Neural cell (in vitro differentiated cells): ENCODE measurements around the gene CCDC102A. TPM values are rescaled to one million over a fixed set of nuclear protein-coding genes. Genes with fewer than 3 reads are reported as not detected.

ENCODE experiments used
- H2AFZ ChIP-seq: fragments of 200-600, 300-800 bp; sonication (generic), shearing (Covaris generic); 2 replicates; pipeline ENCODE4 v1.6.0; 2014; ENCODE audit warnings: low read depth, mild to moderate bottlenecking, antibody characterized with exemption, low read length, moderate library complexity
- H3F3A ChIP-seq: fragments of 200-600 bp; shearing (Covaris generic); 2 replicates; pipeline ENCODE4 v1.6.1; 2016; ENCODE audit warnings: mild to moderate bottlenecking, moderate library complexity, mixed read lengths, antibody characterized with exemption, low read length; ENCODE audit not compliant: insufficient read depth, poor library complexity, severe bottlenecking
- H3K27ac ChIP-seq: fragments of 200-600, 300-800 bp; sonication (generic), shearing (Covaris generic); 2 replicates; pipeline ENCODE4 v1.5.1; 2014; ENCODE audit warnings: mild to moderate bottlenecking, low read length, moderate library complexity
- H3K27me3 ChIP-seq: fragments of 300-800, 200-600 bp; sonication (generic), shearing (Covaris generic); 2 replicates; pipeline ENCODE4 v1.6.0; 2014; ENCODE audit warnings: mild to moderate bottlenecking, low read depth, low read length, moderate library complexity; ENCODE audit not compliant: insufficient read depth
- H3K36me3 ChIP-seq: fragments of 300-800, 200-600 bp; sonication (generic), shearing (Covaris generic); 2 replicates; pipeline ENCODE4 v1.5.1; 2014; ENCODE audit warnings: mild to moderate bottlenecking, antibody characterized with exemption, low read length, moderate library complexity; ENCODE audit not compliant: insufficient read depth
- H3K4me2 ChIP-seq: fragments of 300-800, 200-600 bp; sonication (generic), shearing (Covaris generic); 2 replicates; pipeline ENCODE4 v1.6.0; 2014; ENCODE audit warnings: mild to moderate bottlenecking, low read length
- H3K4me3 ChIP-seq: fragments of 300-800, 200-600 bp; sonication (generic), shearing (Covaris generic); 2 replicates; pipeline ENCODE4 v1.5.1; 2014; ENCODE audit warnings: mild to moderate bottlenecking, low read length, moderate library complexity
- H3K79me2 ChIP-seq: fragments of 200-600 bp; shearing (Covaris generic); replicated peaks from 2 replicates; pipeline ENCODE4 v1.6.0; 2014; ENCODE audit warnings: mild to moderate bottlenecking, low read length, moderate library complexity; ENCODE audit not compliant: insufficient read depth
- H3K9ac ChIP-seq: fragments of 300-800, 200-600 bp; sonication (generic), shearing (Covaris generic); 2 replicates; pipeline ENCODE4 v1.6.1; 2016; ENCODE audit warnings: mild to moderate bottlenecking, low read length, mixed read lengths
- H3K9me2 ChIP-seq: fragments of 200-600 bp; shearing (Covaris generic); 2 replicates; pipeline ENCODE4 v1.6.1; 2016; ENCODE audit warnings: mild to moderate bottlenecking, low read length, mixed read lengths; ENCODE audit not compliant: insufficient read depth
- H3K9me3 ChIP-seq: fragments of 200-600, 300-800 bp; sonication (generic), shearing (Covaris generic); 2 replicates; pipeline ENCODE4 v1.6.1; 2016; ENCODE audit warnings: mild to moderate bottlenecking, mixed run types, low read length, moderate library complexity, mixed read lengths
- H4K20me1 ChIP-seq: fragments of 200-600 bp; shearing (Covaris generic); 2 replicates; pipeline ENCODE4 v1.6.1; 2016; ENCODE audit warnings: mild to moderate bottlenecking, mixed run types; ENCODE audit not compliant: insufficient read depth
- CTCF ChIP-seq: fragments of 450-650 bp; IDR thresholded peaks from 2 replicates; pipeline ENCODE4 v1.5.1; 2014; ENCODE audit warnings: antibody characterized with exemption, mild to moderate bottlenecking, moderate library complexity; ENCODE audit not compliant: poor library complexity, severe bottlenecking
- EP300 ChIP-seq: fragments of 450-650 bp; conservative IDR thresholded peaks from 2 replicates; pipeline ENCODE4 v1.6.1; 2014; ENCODE audit warnings: antibody characterized with exemption, mild to moderate bottlenecking, moderate library complexity; ENCODE audit not compliant: poor library complexity, severe bottlenecking
- EZH2 ChIP-seq: fragments of 200-600, 300-800 bp; shearing (Covaris generic), sonication (generic); IDR thresholded peaks from 2 replicates; pipeline ENCODE4 v1.6.1; 2014; ENCODE audit warnings: antibody characterized with exemption, low read length, borderline replicate concordance, mild to moderate bottlenecking; ENCODE audit not compliant: insufficient read depth, poor library complexity, severe bottlenecking
- MXI1 ChIP-seq: fragments of 450-650 bp; conservative IDR thresholded peaks from 2 replicates; pipeline ENCODE4 v1.6.1; 2014; ENCODE audit warnings: antibody characterized with exemption, mild to moderate bottlenecking; ENCODE audit not compliant: poor library complexity, severe bottlenecking
- POLR2AphosphoS5 ChIP-seq: IDR thresholded peaks from 2 replicates; pipeline ENCODE4 v1.6.1; 2012
- RAD21 ChIP-seq: fragments of 450-650 bp; conservative IDR thresholded peaks from 2 replicates; pipeline ENCODE4 v1.6.1; 2014; ENCODE audit warnings: antibody characterized with exemption, mild to moderate bottlenecking, moderate library complexity
- REST ChIP-seq: IDR thresholded peaks from 2 replicates; pipeline ENCODE4 v1.6.1; 2012; ENCODE audit warnings: borderline replicate concordance
- SMC3 ChIP-seq: fragments of 450-650 bp; conservative IDR thresholded peaks from 2 replicates; pipeline ENCODE4 v1.6.1; 2014; ENCODE audit warnings: antibody characterized with exemption, mild to moderate bottlenecking, moderate library complexity; ENCODE audit not compliant: poor library complexity
- TAF1 ChIP-seq: IDR thresholded peaks from 2 replicates; pipeline ENCODE4 v1.6.1; 2012; ENCODE audit warnings: low read depth
- polyA plus RNA-seq: library from polyadenylated mRNA; depleted of rRNA; stranded (reverse); fragments of >200 nt; gene quantifications from 2 replicates; pipeline ENCODE4 v1.2.3, GENCODE V29; 2014

Gene CCDC102A
- polyA plus RNA-seq, 1 donor from 2014 or later: 0.20 TPM

- H3K27me3 ChIP-seq: peaks cover 13% of the 10 kb centered on the region
- no peaks in the 10 kb centered on the region for H3F3A ChIP-seq
- no peak for TF ChIP-seq REST
- no peak for TF ChIP-seq MXI1
- no peak for TF ChIP-seq EP300
- TF ChIP-seq SMC3: no peak
- H3K4me2 ChIP-seq: no peak overlapping the region
- no peaks in the 10 kb centered on the region for H3K79me2 ChIP-seq
- H3K4me3 ChIP-seq: no peak overlapping the region
- H3K27ac ChIP-seq: no peak overlapping the region
- H4K20me1 ChIP-seq: no peaks in the 10 kb centered on the region
- H3K9me2 ChIP-seq: no peaks in the 10 kb centered on the region
- H3K9ac ChIP-seq: no peak overlapping the region
- H3K36me3 ChIP-seq: no peaks in the 10 kb centered on the region
- H2AFZ ChIP-seq: no peak overlapping the region
- no peaks in the 10 kb centered on the region for H3K9me3 ChIP-seq
Observed at GRCh38 chr16:57525761-57526160, 10.6 kb downstream of the CCDC102A start.

- Histone ChIP-seq H3F3A (no peaks in the 10 kb centered on the region), H3K79me2 (no peaks in the 10 kb centered on the region), H2AFZ (no peak overlapping the region), H3K36me3 (no peaks in the 10 kb centered on the region), H3K27ac (no peak overlapping the region), H3K4me2 (no peak overlapping the region), H3K9me3 (no peaks in the 10 kb centered on the region), H3K4me3 (no peak overlapping the region), H3K27me3 (peaks cover under 1% of the 10 kb centered on the region), H3K9ac (no peak overlapping the region), H3K9me2 (no peaks in the 10 kb centered on the region), H4K20me1 (no peaks in the 10 kb centered on the region)
- TF ChIP-seq CTCF (no peak), REST (no peak), POLR2AphosphoS5 (no peak), EZH2 (no peak), RAD21 (no peak), EP300 (no peak), TAF1 (no peak), SMC3 (no peak), MXI1 (no peak)
Observed at GRCh38 chr16:57522960-57523359, 13.4 kb downstream of the CCDC102A start.
